ENCODE measurements around the gene IL32.

The IL32 gene

GRCh38 chr16:3027983-3028715 is 37.3 kb upstream of the IL32 start:
- DNase-seq: peak; percentile 85 to 94 (median 91)

GRCh38 chr16:3028716-3029319 is 36.6 kb upstream of the IL32 start:
- no peak for DNase-seq

DNA sequence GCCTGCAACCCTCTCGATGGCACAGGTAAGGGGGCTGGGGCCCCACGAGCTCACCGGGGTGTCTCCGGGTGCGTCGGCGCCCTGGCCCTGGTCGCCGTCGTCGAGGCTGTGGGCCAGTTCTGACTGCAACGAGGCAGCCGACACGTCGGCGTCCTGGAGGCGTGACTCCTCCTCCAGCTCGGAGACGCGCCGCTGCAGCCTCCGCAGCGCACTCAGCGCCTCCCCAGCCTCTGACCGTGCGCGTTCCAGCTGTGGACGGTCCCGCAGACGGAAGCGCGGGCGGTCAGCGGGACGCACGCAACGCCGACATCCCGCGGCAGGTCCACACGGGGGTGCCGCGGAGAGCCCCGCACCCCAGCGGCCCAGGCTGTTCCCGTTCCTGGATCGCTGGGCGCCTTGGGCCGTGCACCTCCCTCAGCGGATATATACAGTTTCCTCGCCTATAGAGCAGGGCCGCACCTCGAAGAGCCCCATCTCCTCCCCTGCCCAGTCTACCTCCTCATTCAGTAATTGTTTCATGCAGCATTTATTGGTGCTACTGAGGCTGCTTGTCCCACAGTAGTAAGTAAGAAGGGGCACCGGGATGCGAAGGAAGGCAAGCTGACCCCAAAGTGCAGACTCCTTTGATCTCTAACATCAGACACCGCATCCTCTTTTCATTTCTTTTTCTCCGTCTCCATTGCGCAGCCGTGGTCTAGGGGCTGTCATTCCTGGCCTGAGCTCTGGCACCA is 35.8 kb upstream of the IL32 start:
- peak; percentile 19 to 73 (median 48) for DNase-seq

GRCh38 chr16:3030222-3031212 is 34.9 kb upstream of the IL32 start:
- DNase-seq: no peak

DNA sequence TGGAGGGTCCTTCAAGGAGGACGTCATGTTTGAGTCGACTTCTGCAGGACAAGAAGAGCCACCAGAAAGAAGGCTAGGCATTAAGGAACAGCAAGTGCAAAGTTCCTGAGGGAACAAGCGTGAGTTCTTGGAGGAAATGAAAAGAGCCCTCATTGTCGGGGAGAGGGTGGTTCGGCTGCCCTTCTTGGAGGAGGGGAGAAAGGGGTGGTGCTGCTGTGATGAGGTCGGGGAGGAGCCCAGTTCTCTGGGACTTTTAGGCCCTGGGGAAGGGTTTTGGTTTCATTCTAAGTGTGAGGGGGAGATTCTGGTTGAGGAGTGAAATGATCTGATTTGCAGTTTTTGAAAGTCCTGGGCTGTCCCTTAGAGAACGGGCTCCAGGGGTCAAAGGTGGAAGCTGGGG is 32.8 kb upstream of the IL32 start:
- DNase-seq: peak in 2 of 4 experiments; percentile 29 to 30

- no peak for DNase-seq
These were observed 30.0 kb upstream of the IL32 start for GRCh38 chr16:3035289-3035971.

GRCh38 chr16:3035972-3036725 is 29.3 kb upstream of the IL32 start:
- DNase-seq: peak in 1 of 4 experiments; percentile 48

DNA sequence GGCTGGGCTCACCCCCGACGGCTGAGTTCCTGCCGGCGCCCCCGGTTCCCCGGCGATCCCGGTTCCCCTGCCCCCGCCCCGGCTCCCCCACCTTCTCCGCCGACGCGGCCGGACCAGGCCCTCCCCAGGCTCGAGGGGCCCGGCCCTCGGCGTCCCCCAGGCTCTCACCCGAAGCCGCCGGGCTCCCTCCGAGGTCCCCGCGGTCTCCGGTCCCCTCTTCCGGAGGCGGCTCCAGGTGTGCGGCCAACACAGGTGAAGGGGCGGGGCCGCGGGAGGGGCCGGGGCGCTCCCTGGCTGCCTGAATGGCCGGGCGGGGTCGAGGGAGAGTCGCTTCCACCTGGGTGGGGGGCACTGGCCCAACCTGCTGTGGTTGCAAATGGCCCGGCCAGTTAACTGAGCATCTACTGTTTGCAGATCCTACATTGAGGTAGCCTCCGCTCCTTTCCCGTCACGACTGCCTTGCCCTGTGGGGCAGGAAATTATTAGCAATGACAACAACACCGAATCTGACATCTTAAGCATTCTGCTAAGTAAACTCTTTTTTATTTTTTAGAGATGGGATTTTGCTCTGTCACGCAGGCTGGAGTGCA is 28.6 kb upstream of the IL32 start, which contains the start of gene BICDL2:
BICDL2 (minus strand) TSS at position 219 of the 590 bp plus-strand sequence. CDS start 1,448 bp downstream, outside the sequence.
- no peak for DNase-seq

DNA sequence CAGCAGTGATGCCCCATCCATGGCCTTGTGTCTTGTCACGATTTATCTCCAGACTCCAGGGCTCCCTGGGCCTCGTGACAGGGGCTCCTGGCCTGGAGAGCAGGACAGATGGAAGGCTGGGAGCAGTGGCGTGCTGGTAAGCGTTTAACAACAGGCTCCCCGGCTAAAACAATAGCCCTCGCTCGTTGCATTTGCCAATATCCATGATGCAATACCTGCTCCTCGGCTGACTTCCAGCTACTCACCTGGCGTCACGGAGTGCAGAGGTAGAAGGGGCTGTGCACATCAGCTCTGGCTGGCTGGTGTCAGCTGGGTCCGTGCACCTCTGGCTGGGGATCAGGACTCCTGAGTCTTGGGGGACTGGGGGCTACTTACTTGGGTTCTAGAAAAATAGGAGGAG is 27.2 kb upstream of the IL32 start:
- no peak for DNase-seq

DNA sequence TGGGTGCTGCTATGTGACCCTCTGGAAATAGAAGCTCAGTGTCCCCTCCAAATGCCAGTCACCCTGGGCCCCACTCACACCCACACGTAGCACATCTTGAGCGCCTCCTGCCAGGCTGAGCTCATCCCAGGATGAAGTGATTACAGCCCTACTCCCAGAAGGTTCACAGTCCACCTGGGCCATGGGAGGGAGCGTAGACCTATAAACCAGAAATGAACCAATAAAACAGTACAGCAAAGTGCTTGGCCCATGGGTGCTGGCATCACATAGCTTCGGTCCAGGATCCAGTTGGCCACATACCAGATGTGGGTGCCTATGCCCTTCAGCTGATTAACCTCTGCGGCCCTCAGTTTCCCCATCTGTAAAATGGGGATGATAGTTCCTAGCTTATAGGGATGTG is 26.5 kb upstream of the IL32 start:
- no peak for DNase-seq

GRCh38 chr16:3042376-3042775 is 23.1 kb upstream of the IL32 start:
- DNase-seq: no peak

- DNase-seq: no peak
These were observed 20.7 kb upstream of the IL32 start for GRCh38 chr16:3044708-3045107.

- DNase-seq: peak; percentile 59 to 88 (median 79)
These were observed 19.4 kb upstream of the IL32 start, which contains the start of gene MMP25 for GRCh38 chr16:3045758-3046640. TSS of gene MMP25 (plus strand) at chr16:3046561. CDS start at chr16:3046918, 357 bp downstream.

- DNase-seq: peak in 1 of 4 experiments; percentile 49
These were observed 18.6 kb upstream of the IL32 start for GRCh38 chr16:3046641-3047386.

DNA sequence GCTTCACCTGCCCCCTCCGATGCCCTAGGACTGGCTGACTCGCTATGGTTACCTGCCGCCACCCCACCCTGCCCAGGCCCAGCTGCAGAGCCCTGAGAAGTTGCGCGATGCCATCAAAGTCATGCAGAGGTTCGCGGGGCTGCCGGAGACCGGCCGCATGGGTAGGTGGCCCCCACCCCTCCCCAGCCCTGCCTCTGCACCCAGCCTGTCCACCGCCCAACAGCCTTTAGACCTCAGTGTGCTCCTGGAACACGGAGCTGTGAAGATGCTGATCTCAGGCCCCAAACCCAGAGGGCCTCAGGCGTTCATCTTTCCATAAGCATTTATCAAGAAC is 18.1 kb upstream of the IL32 start:
- no peak for DNase-seq

DNA sequence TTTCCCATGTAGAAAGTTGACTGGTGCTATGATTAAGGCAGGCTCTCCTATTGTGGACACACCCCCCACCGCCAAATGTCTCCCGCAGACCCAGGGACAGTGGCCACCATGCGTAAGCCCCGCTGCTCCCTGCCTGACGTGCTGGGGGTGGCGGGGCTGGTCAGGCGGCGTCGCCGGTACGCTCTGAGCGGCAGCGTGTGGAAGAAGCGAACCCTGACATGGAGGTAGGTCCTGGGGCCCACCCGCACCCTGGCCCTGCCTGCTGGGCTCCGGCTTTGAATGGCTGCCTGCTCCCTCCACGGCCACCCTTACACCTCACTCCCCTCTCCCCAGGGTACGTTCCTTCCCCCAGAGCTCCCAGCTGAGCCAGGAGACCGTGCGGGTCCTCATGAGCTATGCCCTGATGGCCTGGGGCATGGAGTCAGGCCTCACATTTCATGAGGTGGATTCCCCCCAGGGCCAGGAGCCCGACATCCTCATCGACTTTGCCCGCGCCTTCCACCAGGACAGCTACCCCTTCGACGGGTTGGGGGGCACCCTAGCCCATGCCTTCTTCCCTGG is 15.4 kb upstream of the IL32 start:
- no peak for DNase-seq

GRCh38 chr16:3050487-3050886 is 15.0 kb upstream of the IL32 start:
- DNase-seq: no peak

DNA sequence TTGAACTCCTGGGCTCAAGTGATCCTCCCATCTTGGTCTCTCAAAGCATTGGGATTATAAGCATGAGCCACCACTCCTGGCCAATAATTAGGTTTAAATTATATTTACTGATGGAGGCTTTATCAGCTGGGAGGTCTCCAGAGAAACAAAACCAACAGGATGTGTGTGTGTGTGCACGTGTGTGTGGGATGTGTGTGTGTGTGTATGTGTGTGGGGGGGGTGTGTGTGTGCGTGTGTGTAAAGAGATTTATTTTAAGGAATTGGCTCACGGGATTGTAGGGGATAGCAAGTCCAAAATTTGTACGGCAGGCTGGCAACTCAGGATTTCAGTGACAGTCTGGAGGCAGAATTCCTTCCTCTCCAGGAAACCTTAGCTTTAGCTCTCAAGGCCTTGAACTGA is 14.4 kb upstream of the IL32 start:
- DNase-seq: no peak

Measured in suppressor macrophage (primary cell).